Measurements from ENCODE around the gene NTRK2.
A peak's percentile ranks its signal among the peaks of the same experiment; 100 is the strongest.

Gene NTRK2

DNA sequence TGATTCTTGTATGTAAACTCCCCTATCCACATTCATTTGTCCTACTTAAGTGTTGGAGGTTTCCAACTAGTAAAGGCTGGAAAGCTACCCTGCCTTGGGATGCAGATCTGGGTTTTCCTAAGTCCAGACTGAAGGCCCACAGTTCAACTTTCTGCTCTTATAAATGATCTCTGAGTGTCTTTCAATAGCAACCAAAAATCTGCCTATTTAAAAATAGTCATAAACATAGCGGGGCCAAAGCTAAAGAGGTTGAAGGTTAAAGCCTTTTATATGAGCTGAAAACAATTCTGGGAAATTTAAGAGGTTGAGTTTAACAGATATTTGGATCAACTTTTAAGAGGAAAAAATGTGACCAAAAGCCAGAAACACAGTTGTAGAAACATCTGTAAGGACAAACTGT lies 87.2 kb downstream of the NTRK2 start:
- DNase-seq (ENCODE audit: low spot score) = no peak
- TF ChIP-seq, protein P1, sequence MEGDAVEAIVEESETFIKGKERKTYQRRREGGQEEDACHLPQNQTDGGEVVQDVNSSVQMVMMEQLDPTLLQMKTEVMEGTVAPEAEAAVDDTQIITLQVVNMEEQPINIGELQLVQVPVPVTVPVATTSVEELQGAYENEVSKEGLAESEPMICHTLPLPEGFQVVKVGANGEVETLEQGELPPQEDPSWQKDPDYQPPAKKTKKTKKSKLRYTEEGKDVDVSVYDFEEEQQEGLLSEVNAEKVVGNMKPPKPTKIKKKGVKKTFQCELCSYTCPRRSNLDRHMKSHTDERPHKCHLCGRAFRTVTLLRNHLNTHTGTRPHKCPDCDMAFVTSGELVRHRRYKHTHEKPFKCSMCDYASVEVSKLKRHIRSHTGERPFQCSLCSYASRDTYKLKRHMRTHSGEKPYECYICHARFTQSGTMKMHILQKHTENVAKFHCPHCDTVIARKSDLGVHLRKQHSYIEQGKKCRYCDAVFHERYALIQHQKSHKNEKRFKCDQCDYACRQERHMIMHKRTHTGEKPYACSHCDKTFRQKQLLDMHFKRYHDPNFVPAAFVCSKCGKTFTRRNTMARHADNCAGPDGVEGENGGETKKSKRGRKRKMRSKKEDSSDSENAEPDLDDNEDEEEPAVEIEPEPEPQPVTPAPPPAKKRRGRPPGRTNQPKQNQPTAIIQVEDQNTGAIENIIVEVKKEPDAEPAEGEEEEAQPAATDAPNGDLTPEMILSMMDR (IDR thresholded peaks at IDR 0.05; ENCODE audit: extremely low read depth, missing control alignments) = no peak

- DNase-seq (ENCODE audit: low spot score) = no peak
- TF ChIP-seq, protein P1 (IDR thresholded peaks at IDR 0.05; ENCODE audit: extremely low read depth, missing control alignments) = no peak
Measured at GRCh38 chr9:84758817-84759216, 89.3 kb downstream of the NTRK2 start.

DNA sequence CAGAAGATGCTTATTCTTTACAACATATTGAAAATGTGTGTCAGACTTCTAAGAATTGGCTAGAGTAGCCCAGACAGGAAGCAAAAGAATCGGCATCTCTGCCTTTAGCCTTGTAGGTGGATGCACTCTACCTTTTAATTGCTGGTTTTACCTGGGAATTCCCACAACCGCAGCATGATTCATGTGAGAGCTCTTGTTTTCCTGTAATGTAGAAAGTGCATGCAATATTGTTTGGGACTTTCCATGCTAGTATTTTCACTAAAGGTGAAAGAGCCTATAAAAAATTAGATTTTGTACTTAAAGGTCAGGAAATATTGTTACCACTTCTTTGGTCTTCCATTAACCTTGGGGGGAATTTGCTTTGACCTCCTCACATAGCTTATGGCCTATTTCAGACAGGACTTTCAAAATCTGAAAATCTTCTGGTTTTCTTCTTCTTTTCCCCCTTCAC lies 89.8 kb downstream of the NTRK2 start:
- TF ChIP-seq, protein P1 (IDR thresholded peaks at IDR 0.05; ENCODE audit: extremely low read depth, missing control alignments) = no peak
- peak; percentile 28 for DNase-seq (ENCODE audit: low spot score)

DNA sequence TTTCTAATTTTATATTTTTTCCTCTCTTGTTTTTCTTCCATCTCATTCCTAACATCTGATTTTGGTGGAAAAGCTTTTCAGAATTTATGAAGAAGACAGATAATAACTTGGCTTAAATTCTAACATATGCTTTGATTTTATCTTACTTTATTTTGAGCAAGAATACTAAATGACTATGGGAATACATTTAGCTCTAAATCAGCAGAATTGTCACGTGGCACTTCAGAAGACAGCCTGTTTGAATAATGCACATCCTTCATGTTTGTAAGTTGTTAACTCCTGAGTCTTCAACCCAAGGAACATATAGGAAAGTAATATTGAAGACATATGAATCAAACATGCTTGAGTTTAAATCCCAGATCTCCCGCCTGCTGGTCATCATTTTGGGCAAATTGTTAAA lies 90.3 kb downstream of the NTRK2 start:
- DNase-seq (ENCODE audit: low spot score) = no peak
- TF ChIP-seq, protein P1 (IDR thresholded peaks at IDR 0.05; ENCODE audit: extremely low read depth, missing control alignments) = no peak

- DNase-seq (ENCODE audit: low spot score) = no peak
- TF ChIP-seq, protein P1 (IDR thresholded peaks at IDR 0.05; ENCODE audit: extremely low read depth, missing control alignments) = no peak
Measured at GRCh38 chr9:84761137-84761808, 91.7 kb downstream of the NTRK2 start.

DNA sequence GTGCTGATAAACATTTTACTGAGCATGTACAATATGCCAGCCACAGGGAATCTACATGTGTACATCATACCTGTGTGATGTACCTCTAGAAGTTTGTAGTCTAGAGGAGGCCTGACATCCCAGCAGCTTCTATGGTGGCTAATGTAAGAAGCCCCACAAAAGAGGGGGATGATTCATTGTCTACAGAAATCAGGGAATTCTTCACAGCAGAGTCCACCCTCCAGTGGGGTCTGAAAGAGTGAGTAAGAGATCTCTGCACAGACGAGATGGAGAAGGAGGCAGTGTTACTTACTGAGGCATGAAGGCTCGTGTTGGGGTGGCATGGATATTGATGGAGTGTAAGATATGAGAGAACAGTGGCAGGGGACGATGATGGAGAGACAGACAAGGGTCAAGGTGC lies 103.0 kb downstream of the NTRK2 start:
- TF ChIP-seq, protein P1 (IDR thresholded peaks at IDR 0.05; ENCODE audit: extremely low read depth, missing control alignments) = no peak
- no peak for DNase-seq (ENCODE audit: low spot score)

DNA sequence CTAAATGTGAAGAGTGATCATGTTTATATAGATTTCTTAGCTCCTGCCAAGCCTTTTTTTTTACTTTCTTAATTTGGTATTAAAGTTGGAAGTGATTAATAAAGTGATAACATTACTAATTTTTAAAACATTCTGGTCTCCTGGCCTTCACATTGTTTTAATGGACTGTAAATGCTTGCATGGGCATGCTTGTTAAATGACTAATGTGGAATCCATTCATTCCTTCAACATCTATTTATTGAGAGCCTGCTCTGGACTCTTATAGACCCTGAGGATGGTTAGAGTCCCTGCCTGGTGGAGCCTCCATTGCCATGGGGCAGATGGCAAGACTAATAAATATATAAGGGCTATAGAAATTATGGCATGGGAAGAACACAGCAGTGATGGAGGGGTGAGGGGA lies 103.5 kb downstream of the NTRK2 start:
- TF ChIP-seq, protein P1 (IDR thresholded peaks at IDR 0.05; ENCODE audit: extremely low read depth, missing control alignments) = no peak

More for the DNA sequence above, 103.5 kb downstream of the NTRK2 start:
- no peak for DNase-seq (ENCODE audit: low spot score)

Data from GM20000 (cell line).